IMR-90 (cell line): ENCODE measurements around the gene EIF4ENIF1. TPM values are rescaled to one million over a fixed set of nuclear protein-coding genes. Genes with fewer than 3 reads are reported as not detected.

Experiments used
- ATAC-seq: fragments of 200-7000 bp; cut with Tn5 transposase; 2 replicates; pipeline ENCODE4 v1.9.1; 2020; ENCODE audit warnings: low read depth, mild to moderate bottlenecking, moderate library complexity
- BruUV-seq: library from RNA; stranded (reverse); fragments of 400-500 nt; replicated peaks from 2 replicates; lab custom pipeline; 2021; lab: Mats Ljungman, UMichigan
- CTCF ChIA-PET: fragments of 300-600 bp; formaldehyde crosslinking; extraction: SDS; loops from one replicate; lab custom pipeline; 2021; ENCODE audit warnings: antibody characterized with exemption; lab: Yijun Ruan, JAX
- POLR2A ChIA-PET: fragments of 300-600 bp; sonication (Branson Sonifier 250); formaldehyde crosslinking; loops from one replicate; lab custom pipeline; 2022; ENCODE audit warnings: antibody characterized with exemption; ENCODE audit not compliant: unreplicated experiment; lab: Charles Lee
- DNase-seq: peaks from one replicate; pipeline ENCODE4 v3.0.0; 2013
- H2AFZ ChIP-seq: replicated peaks from 2 replicates; pipeline ENCODE3; 2013; ENCODE audit warnings: low read length, mild to moderate bottlenecking; ENCODE audit not compliant: poor library complexity
- H2AK5ac ChIP-seq: 2 replicates; pipeline ENCODE4 v1.6.1; 2013; ENCODE audit warnings: low read depth, low read length, inconsistent platforms
- H2AK9ac ChIP-seq: replicated peaks from 2 replicates; pipeline ENCODE3; 2013; ENCODE audit warnings: mild to moderate bottlenecking, low read depth, low read length, moderate library complexity; ENCODE audit not compliant: poor library complexity
- H2BK120ac ChIP-seq: 2 replicates; pipeline ENCODE4 v1.6.1; 2013; ENCODE audit warnings: low read depth, low read length, inconsistent platforms
- H2BK15ac ChIP-seq: 3 replicates; pipeline ENCODE4 v1.6.1; 2013; ENCODE audit warnings: low read depth, low read length, inconsistent platforms
- H2BK20ac ChIP-seq: 2 replicates; pipeline ENCODE4 v1.6.1; 2013; ENCODE audit warnings: low read depth, mild to moderate bottlenecking, inconsistent platforms, low read length, moderate library complexity
- H2BK5ac ChIP-seq: 2 replicates; pipeline ENCODE4 v1.6.1; 2013; ENCODE audit warnings: mild to moderate bottlenecking, low read depth, low read length, inconsistent platforms; ENCODE audit not compliant: poor library complexity, severe bottlenecking
- H3K14ac ChIP-seq: replicated peaks from 2 replicates; pipeline ENCODE4 v1.6.1; 2013; ENCODE audit warnings: low read depth, low read length, inconsistent platforms
- H3K18ac ChIP-seq: 2 replicates; pipeline ENCODE4 v1.6.1; 2013; ENCODE audit warnings: low read depth, low read length, control low read depth
- H3K23ac ChIP-seq: 2 replicates; pipeline ENCODE4 v1.6.1; 2013; ENCODE audit warnings: low read depth, low read length, inconsistent platforms
- H3K27ac ChIP-seq: 2 replicates; pipeline ENCODE4 v1.5.1; 2013; ENCODE audit warnings: mild to moderate bottlenecking, control low read depth, low read length; ENCODE audit not compliant: insufficient read depth
- H3K27me3 ChIP-seq: 2 replicates; pipeline ENCODE4 v1.6.1; 2013; ENCODE audit warnings: low read length; ENCODE audit not compliant: control insufficient read depth, insufficient read depth
- H3K36me3 ChIP-seq: 2 replicates; pipeline ENCODE4 v1.6.1; 2013; ENCODE audit warnings: low read length, mixed read lengths; ENCODE audit not compliant: control insufficient read depth, insufficient read depth
- H3K4ac ChIP-seq: 2 replicates; pipeline ENCODE4 v1.6.1; 2013; ENCODE audit warnings: low read depth, low read length, inconsistent platforms
- H3K4me1 ChIP-seq: 2 replicates; pipeline ENCODE4 v1.6.1; 2013; ENCODE audit warnings: low read length, mixed read lengths; ENCODE audit not compliant: control insufficient read depth, insufficient read depth
- H3K4me2 ChIP-seq: 2 replicates; pipeline ENCODE4 v1.6.1; 2013; ENCODE audit warnings: low read depth, mild to moderate bottlenecking, control low read depth, low read length, moderate library complexity
- H3K4me3 ChIP-seq: 2 replicates; pipeline ENCODE4 v1.5.1; 2013; ENCODE audit warnings: low read depth, mild to moderate bottlenecking, control low read depth, low read length, moderate library complexity; ENCODE audit not compliant: insufficient read depth
- H3K56ac ChIP-seq: 2 replicates; pipeline ENCODE4 v1.6.1; 2013; ENCODE audit warnings: low read length, inconsistent platforms; ENCODE audit not compliant: insufficient read depth; ENCODE audit errors: extremely low read depth
- H3K79me1 ChIP-seq, 2 experiments: 2 replicates each; pipeline ENCODE4 v1.6.1; 2013; ENCODE audit warnings: low read length in 2 of 2, inconsistent platforms in 1 of 2, low read depth in 1 of 2
- H3K9ac ChIP-seq: 2 replicates; pipeline ENCODE4 v1.6.1; 2013; ENCODE audit warnings: low read depth, low read length, control low read depth
- H3K9me1 ChIP-seq: 2 replicates; pipeline ENCODE4 v1.6.1; 2013; ENCODE audit warnings: low read length, inconsistent platforms; ENCODE audit not compliant: insufficient read depth
- H3K9me3 ChIP-seq: 2 replicates; pipeline ENCODE4 v1.6.1; 2013; ENCODE audit warnings: low read length; ENCODE audit not compliant: control insufficient read depth, insufficient read depth
- H4K20me1 ChIP-seq: 2 replicates; pipeline ENCODE4 v1.6.1; 2013; ENCODE audit warnings: low read length, inconsistent platforms; ENCODE audit not compliant: insufficient read depth
- H4K5ac ChIP-seq: 2 replicates; pipeline ENCODE4 v1.6.1; 2013; ENCODE audit warnings: mild to moderate bottlenecking, low read depth, low read length, control low read depth
- H4K8ac ChIP-seq, 2 experiments: 2 replicates each; pipeline ENCODE4 v1.6.1; 2013; ENCODE audit warnings: low read depth in 2 of 2, low read length in 2 of 2, control low read depth in 1 of 2, inconsistent platforms in 1 of 2
- H4K91ac ChIP-seq: 2 replicates; pipeline ENCODE4 v1.6.1; 2013; ENCODE audit warnings: low read depth, low read length, inconsistent platforms; ENCODE audit not compliant: insufficient read depth
- BHLHE40 ChIP-seq: fragments of 150-350 bp; IDR thresholded peaks from 2 replicates; pipeline ENCODE4 v1.6.1; 2016; ENCODE audit warnings: mild to moderate bottlenecking, low read depth, low read length
- CEBPB ChIP-seq: IDR thresholded peaks from 2 replicates; pipeline ENCODE4 v1.6.1; 2012; ENCODE audit warnings: low read depth, low read length, improper control_type of control experiment
- CHD1 ChIP-seq: IDR thresholded peaks from 2 replicates; pipeline ENCODE4 v1.6.1; 2012; ENCODE audit warnings: low read depth, low read length, improper control_type of control experiment
- FOS ChIP-seq: fragments of 150-350 bp; IDR thresholded peaks from 2 replicates; pipeline ENCODE4 v1.6.1; 2016; ENCODE audit warnings: low read depth, low read length
- MAFK ChIP-seq: IDR thresholded peaks from 2 replicates; pipeline ENCODE4 v1.6.1; 2012; ENCODE audit warnings: low read depth, low read length, improper control_type of control experiment
- MAZ ChIP-seq: IDR thresholded peaks from 2 replicates; pipeline ENCODE4 v1.6.1; 2012; ENCODE audit warnings: low read depth, mild to moderate bottlenecking, low read length, improper control_type of control experiment, moderate library complexity, borderline replicate concordance
- MXI1 ChIP-seq: IDR thresholded peaks from 2 replicates; pipeline ENCODE4 v1.6.1; 2012; ENCODE audit warnings: low read depth, mild to moderate bottlenecking, low read length, moderate library complexity, borderline replicate concordance
- NFE2L2 ChIP-seq: fragments of 150-350 bp; IDR thresholded peaks from 2 replicates; pipeline ENCODE4 v1.6.1; 2016; ENCODE audit warnings: low read depth, mild to moderate bottlenecking, low read length
- POLR2A ChIP-seq: IDR thresholded peaks from 2 replicates; pipeline ENCODE4 v1.6.1; 2012; ENCODE audit warnings: mild to moderate bottlenecking, low read depth, low read length
- RAD21 ChIP-seq: IDR thresholded peaks from 2 replicates; pipeline ENCODE4 v1.6.1; 2012; ENCODE audit warnings: low read length, improper control_type of control experiment
- RFX5 ChIP-seq: IDR thresholded peaks from 2 replicates; pipeline ENCODE4 v1.8.0; 2012; ENCODE audit warnings: low read depth, mild to moderate bottlenecking, low read length, moderate library complexity
- WGBS, 2 experiments: methylation state at CpG; one replicate each; pipeline versions ENCODE4 v1.1.5 to v1.1.7; 2013; ENCODE audit warnings: missing lambda C conversion rate in 2 of 2; ENCODE audit not compliant: insufficient read length in 1 of 2; ENCODE audit errors: extremely low coverage in 2 of 2; 5-methylcytosine and 5-hydroxymethylcytosine counted together
- dilution Hi-C: fragments of 300-500 bp; cut with HindIII; formaldehyde crosslinking; loops from one replicate; pipeline ENCODE4 v1.14.3; 2018; ENCODE audit warnings: low sequenced_read_pairs; ENCODE audit not compliant: unreplicated experiment
- in situ Hi-C: fragments of 300-500 bp; cut with MboI; formaldehyde crosslinking; loops from 3 replicates; pipeline ENCODE4 v1.14.3; 2019; ENCODE audit warnings: low sequenced_read_pairs, inconsistent platforms, mixed read lengths
- intact Hi-C: fragments of 100-400 bp; cut with micrococcal nuclease; formaldehyde crosslinking; loops from 2 replicates; pipeline ENCODE4 v1.10.0; 2022
- polyA plus RNA-seq, 3 experiments: library from polyadenylated mRNA; depleted of rRNA; stranded (reverse); fragments of >200 nt; gene quantifications; 2 replicates each; pipeline ENCODE4 v1.2.3, GENCODE V29; 2012; ENCODE audit warnings: low replicate concordance in 1 of 3
- total RNA-seq: library from RNA; depleted of rRNA; stranded (reverse); fragments of >200 nt; gene quantifications from 2 replicates; pipeline ENCODE4 v1.2.3, GENCODE V29; 2012
- TF ChIP-seq, protein P1 (sequence below): conservative IDR thresholded peaks from 2 replicates; pipeline ENCODE4 v1.5.1; 2012; ENCODE audit warnings: mild to moderate bottlenecking, low read depth, low read length, improper control_type of control experiment
- TF ChIP-seq, protein P2 (sequence below): fragments of 150-350 bp; IDR thresholded peaks from 2 replicates; pipeline ENCODE4 v1.6.1; 2016; ENCODE audit warnings: low read depth, mild to moderate bottlenecking, low read length, moderate library complexity, borderline replicate concordance
- TF ChIP-seq, protein P3 (sequence below): fragments of 150-350 bp; IDR thresholded peaks from 2 replicates; pipeline ENCODE4 v1.6.1; 2017; ENCODE audit warnings: mild to moderate bottlenecking, antibody characterized with exemption, low read length, low read depth

Gene EIF4ENIF1
- total and polyA plus RNA-seq, 2 of the 4 experiments (the other 2 are of a cell fraction): 14.7 to 16.0 TPM

DNA sequence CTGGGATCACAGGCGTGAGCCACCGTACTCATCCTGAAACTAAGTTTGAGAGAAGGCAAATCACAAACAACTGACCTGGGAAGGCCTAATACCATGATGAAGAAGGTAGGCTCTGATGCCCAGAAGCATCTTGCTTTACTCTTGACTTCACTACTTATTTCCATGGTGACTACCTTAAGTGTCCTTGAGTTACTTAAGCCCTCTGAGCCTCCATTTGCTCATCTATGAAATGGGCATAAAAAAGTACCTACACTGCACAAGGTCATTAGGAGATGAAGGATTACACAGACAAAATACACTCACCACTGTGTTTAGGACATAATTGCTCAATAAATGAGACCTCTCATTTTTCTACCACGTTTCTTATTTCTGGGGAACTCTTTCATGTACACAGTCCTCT is 27.9 kb downstream of the EIF4ENIF1 start:
- no peak overlapping the region for H4K8ac ChIP-seq
- no CpG with 5 or more reads among the region's 3 CpGs for WGBS, 2 experiments
- dilution Hi-C loops: no loop called here
- no TSS peak for BruUV-seq
- TF ChIP-seq MXI1 (no peak), BHLHE40 (no peak), FOS (no peak), NFE2L2 (no peak), MAFK (no peak), CEBPB (no peak), CHD1 (no peak), RFX5 (no peak), POLR2A (no peak), RAD21 (no peak), MAZ (no peak)
- TF ChIP-seq, protein P1, sequence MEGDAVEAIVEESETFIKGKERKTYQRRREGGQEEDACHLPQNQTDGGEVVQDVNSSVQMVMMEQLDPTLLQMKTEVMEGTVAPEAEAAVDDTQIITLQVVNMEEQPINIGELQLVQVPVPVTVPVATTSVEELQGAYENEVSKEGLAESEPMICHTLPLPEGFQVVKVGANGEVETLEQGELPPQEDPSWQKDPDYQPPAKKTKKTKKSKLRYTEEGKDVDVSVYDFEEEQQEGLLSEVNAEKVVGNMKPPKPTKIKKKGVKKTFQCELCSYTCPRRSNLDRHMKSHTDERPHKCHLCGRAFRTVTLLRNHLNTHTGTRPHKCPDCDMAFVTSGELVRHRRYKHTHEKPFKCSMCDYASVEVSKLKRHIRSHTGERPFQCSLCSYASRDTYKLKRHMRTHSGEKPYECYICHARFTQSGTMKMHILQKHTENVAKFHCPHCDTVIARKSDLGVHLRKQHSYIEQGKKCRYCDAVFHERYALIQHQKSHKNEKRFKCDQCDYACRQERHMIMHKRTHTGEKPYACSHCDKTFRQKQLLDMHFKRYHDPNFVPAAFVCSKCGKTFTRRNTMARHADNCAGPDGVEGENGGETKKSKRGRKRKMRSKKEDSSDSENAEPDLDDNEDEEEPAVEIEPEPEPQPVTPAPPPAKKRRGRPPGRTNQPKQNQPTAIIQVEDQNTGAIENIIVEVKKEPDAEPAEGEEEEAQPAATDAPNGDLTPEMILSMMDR: no peak
- TF ChIP-seq, protein P2, sequence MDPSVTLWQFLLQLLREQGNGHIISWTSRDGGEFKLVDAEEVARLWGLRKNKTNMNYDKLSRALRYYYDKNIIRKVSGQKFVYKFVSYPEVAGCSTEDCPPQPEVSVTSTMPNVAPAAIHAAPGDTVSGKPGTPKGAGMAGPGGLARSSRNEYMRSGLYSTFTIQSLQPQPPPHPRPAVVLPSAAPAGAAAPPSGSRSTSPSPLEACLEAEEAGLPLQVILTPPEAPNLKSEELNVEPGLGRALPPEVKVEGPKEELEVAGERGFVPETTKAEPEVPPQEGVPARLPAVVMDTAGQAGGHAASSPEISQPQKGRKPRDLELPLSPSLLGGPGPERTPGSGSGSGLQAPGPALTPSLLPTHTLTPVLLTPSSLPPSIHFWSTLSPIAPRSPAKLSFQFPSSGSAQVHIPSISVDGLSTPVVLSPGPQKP: no peak
- TF ChIP-seq, protein P3, sequence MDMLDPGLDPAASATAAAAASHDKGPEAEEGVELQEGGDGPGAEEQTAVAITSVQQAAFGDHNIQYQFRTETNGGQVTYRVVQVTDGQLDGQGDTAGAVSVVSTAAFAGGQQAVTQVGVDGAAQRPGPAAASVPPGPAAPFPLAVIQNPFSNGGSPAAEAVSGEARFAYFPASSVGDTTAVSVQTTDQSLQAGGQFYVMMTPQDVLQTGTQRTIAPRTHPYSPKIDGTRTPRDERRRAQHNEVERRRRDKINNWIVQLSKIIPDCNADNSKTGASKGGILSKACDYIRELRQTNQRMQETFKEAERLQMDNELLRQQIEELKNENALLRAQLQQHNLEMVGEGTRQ: no peak
- H2AFZ ChIP-seq: no peak overlapping the region
- H3K27me3 ChIP-seq: no peaks in the 10 kb centered on the region
- no peaks in the 10 kb centered on the region for H3K9me1 ChIP-seq
- no peak overlapping the region for H2BK120ac ChIP-seq
- 0 out of 2 replicates have a peak, but pooled peaks cover 3% of the 10 kb centered on the region for H4K20me1 ChIP-seq
- no peak overlapping the region for H2BK15ac ChIP-seq
- H3K4me3 ChIP-seq: no peak overlapping the region
- DNase-seq (no peak), ATAC-seq (no peak)
- H3K4ac ChIP-seq: no peak overlapping the region
- ChIA-PET CTCF (no interaction called here), POLR2A (no interaction called here)
- no peak overlapping the region for H4K91ac ChIP-seq
- no peak overlapping the region for H3K4me2 ChIP-seq
- no peak overlapping the region for H3K23ac ChIP-seq
- no peak overlapping the region for H3K27ac ChIP-seq
- peaks cover 12 to 36% of the 10 kb centered on the region in 2 experiments for H3K79me1 ChIP-seq
- H3K18ac ChIP-seq: no peak overlapping the region
- no peak overlapping the region for H2AK9ac ChIP-seq
- H2BK20ac ChIP-seq: no peak overlapping the region
- no peak overlapping the region for H2AK5ac ChIP-seq
- intact Hi-C loops: loop anchor here (10.0 kb wide), 1 partner anchor 47 kb away; no protein-coding TSS in a partner anchor
- in situ Hi-C loops: no loop called here
- H3K4me1 ChIP-seq: no peaks in the 10 kb centered on the region
- H2BK5ac ChIP-seq: no peak overlapping the region
- no peak overlapping the region for H3K56ac ChIP-seq
- no peak overlapping the region for H3K9ac ChIP-seq
- no peak overlapping the region for H4K5ac ChIP-seq
- H3K9me3 ChIP-seq: no peaks in the 10 kb centered on the region
- peaks cover 36% of the 10 kb centered on the region for H3K36me3 ChIP-seq
- H3K14ac ChIP-seq: no peak overlapping the region
